Pancreas (tissue), 10 donors: ENCODE measurements around the gene EXTL1. TPM values are rescaled to one million over a fixed set of nuclear protein-coding genes. Genes with fewer than 3 reads are reported as not detected.

Experiments
- ATAC-seq, 4 donors: fragments of 200-7000 bp; cut with Tn5 transposase; one replicate each; pipeline versions ENCODE4 v1.8.0 to v1.9.1; 2020; ENCODE audit warnings: mild to moderate bottlenecking in 4 of 4, moderate library complexity in 4 of 4
- DNase-seq, 6 donors: peaks; one replicate each; pipeline ENCODE4 v3.0.0-alpha.2; 2020
- FAIRE-seq: peaks from 2 replicates; lab custom pipeline; 2012; peaks lifted over from hg19 to GRCh38; lab: Jason Lieb, UNC
- H3K27ac ChIP-seq, 4 donors: fragments of 200-600 bp; sonication (generic); 1 replicate in 3 of 4; 2 replicates in 1 of 4; pipeline versions ENCODE4 v1.5.0 to v1.8.0; 2020
- H3K27me3 ChIP-seq, 4 donors: fragments of 200-600 bp; one replicate each; pipeline ENCODE4 v1.8.0; 2021
- H3K36me3 ChIP-seq, 3 donors: fragments of 200-600 bp; sonication (generic) in 1 of 3; one replicate each; pipeline versions ENCODE4 v1.5.0 to v1.8.0; 2020 to 2021
- H3K4me1 ChIP-seq, 3 donors: fragments of 200-600 bp; one replicate each; pipeline ENCODE4 v1.8.0; 2021
- H3K4me3 ChIP-seq, 4 donors: fragments of 200-600 bp; sonication (generic) in 2 of 4; one replicate each; pipeline versions ENCODE4 v1.5.0 to v1.8.0; 2020 to 2021
- H3K9me3 ChIP-seq, 4 donors: fragments of 200-600 bp; one replicate each; pipeline ENCODE4 v1.8.0; 2021
- WGBS, 2 donors: extraction: QIAGEN DNeasy Blood & Tissue Kit; methylation state at CpG; one replicate each; pipeline ENCODE4 v1.1.7; 2013; 5-methylcytosine and 5-hydroxymethylcytosine counted together
- intact Hi-C, 3 donors: fragments of 100-400 bp; cut with DNase I; formaldehyde crosslinking; loops; one replicate each; pipeline versions ENCODE4 v1.11.1 to v1.14.2; 2022
- polyA plus RNA-seq, 2 donors: library from polyadenylated mRNA; stranded (reverse); fragments of 200-250 nt; gene quantifications; one replicate each; pipeline ENCODE4 v1.2.3, GENCODE V29; 2013
- total RNA-seq, 6 donors: library from RNA; stranded (reverse); fragmentation: NEBNext Ultra II Directional in 4 of 6; extraction: Animal tissue kit (Norgen Biotek cat#: 25700) in 4 of 6; gene quantifications; one replicate each; pipeline versions ENCODE4 v1.2.1 to v1.2.4, GENCODE V29; 2021 to 2023
- TF ChIP-seq, protein P1 (sequence below), 4 donors: fragments of 200-600 bp; sonication (generic) in 3 of 4; IDR thresholded peaks; one replicate each; pipeline versions ENCODE4 v1.5.0 to v1.8.0; 2021; ENCODE audit warnings: antibody characterized with exemption in 4 of 4
- donor health status: healthy with polysubstance abuse.
- donor health status: DM: no; HTN: no; CAD: no; lungs with moderate emphysema.
- donor health status: DM: no; HTN: no; CAD: no.
- donor health status: control.
- donor health status: control.
- donor health status: Bipolar disorder and iron deficiency.
- donor health status: DM: yes; HTN: yes; CAD: no.
- donor health status: DM: no; HTN: no; CAD: no.
- donor health status: DM: no; HTN: no; CAD: no.
- donor health status: DM: yes; HTN: yes; CAD: no.

EXTL1 gene
- total and polyA plus RNA-seq, 8 donors, result 0.04 to 0.34 (median 0.18) TPM

DNA sequence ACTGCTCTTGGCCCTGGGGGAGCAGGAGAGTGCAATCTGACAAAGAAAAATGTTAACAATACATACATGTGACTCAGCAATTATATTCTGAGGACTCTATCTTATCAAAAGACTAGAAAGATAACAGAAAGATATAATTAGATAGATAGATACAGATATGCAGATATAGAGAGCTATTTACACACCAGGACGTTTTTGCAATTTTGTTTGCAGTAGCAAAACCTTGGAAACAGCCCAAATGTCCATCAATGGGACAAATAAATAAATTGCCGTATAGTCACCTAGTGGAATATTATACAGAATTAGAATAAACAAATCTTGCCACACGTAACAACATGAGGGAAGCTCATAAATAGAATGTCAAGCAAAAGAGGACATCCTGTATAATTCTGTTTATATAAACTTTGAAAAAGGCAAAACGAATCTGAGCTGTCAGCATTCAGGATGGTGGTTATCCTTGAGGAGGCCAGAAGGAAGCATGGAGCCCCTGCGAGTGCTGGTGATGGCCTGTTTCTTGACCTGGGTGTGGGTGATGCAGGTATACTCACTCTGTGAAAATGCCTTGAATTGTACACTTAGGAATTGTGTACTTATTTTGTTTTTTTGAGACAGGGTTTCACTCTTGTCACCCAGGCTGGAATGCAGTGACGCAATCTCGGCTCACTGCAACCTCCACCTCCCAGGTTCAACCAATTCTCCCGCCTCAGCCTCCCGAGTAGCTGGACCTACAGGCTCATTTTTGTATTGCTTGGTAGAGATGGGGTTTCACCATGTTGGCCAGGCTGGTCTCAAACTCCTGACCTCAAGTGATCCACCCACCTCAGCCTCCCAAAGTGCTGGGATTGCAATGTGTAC is 58.6 kb downstream of the EXTL1 start:
- Histone ChIP-seq H3K27me3 (no peaks in the 10 kb centered on the region), H3K4me1 (peaks cover 7 to 22% (median 8%) of the 10 kb centered on the region in 3 donors), H3K4me3 (no peak overlapping the region), H3K9me3 (no peaks in the 10 kb centered on the region), H3K27ac (peak overlapping the region in 3 of 4 donors; percentile 4 to 19 (median 17)), H3K36me3 (no peaks in the 10 kb centered on the region)
- WGBS, 2 donors, result 37 to 38% methylated on average over 9 of the region's 9 CpGs
- intact Hi-C loops, result no loop called here
- TF ChIP-seq, protein P1, sequence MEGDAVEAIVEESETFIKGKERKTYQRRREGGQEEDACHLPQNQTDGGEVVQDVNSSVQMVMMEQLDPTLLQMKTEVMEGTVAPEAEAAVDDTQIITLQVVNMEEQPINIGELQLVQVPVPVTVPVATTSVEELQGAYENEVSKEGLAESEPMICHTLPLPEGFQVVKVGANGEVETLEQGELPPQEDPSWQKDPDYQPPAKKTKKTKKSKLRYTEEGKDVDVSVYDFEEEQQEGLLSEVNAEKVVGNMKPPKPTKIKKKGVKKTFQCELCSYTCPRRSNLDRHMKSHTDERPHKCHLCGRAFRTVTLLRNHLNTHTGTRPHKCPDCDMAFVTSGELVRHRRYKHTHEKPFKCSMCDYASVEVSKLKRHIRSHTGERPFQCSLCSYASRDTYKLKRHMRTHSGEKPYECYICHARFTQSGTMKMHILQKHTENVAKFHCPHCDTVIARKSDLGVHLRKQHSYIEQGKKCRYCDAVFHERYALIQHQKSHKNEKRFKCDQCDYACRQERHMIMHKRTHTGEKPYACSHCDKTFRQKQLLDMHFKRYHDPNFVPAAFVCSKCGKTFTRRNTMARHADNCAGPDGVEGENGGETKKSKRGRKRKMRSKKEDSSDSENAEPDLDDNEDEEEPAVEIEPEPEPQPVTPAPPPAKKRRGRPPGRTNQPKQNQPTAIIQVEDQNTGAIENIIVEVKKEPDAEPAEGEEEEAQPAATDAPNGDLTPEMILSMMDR (IDR thresholded peaks at IDR 0.05), result no peak
- ATAC-seq (peak; percentile 20 to 65 (median 46)), DNase-seq (no peak), FAIRE-seq (no peak)

DNA sequence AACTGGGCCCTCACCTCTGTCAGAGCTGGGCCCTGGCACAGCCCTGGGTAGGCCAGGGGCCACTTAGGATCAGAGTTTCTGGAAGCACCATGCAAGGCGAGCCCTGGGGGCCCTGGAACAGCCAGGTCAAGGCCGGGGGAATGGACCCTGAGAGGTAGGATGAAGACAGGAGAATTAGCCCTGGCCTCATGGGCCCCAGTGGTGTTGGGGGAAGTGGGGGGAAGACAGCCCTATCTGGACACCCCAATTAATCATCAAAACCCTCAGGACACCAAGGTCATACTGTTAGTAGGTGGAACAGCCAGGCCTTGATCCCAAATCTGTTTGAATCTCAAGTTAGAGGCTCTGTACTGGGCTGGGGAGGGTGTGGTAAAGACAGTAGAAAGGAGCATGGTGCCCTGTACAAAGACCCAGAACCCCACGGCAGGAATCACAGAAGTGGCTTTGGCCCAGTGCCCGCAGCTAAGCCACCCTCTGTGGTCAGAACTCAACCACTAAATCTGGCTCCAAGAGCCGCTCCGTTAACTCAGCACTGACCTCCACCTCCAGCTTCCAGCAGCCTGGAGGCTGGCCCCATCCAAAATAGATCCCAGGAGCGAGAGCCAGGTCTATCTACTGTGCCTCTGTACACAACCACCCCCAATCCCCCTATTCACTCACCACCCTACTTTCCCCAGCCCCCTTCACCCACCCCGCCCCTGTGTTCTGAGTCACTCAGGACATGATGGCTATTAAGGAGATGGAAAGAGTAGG is 59.9 kb downstream of the EXTL1 start:
- no peak overlapping the region for H3K27ac ChIP-seq
- ATAC-seq (no peak), DNase-seq (no peak), FAIRE-seq (no peak)
- no peaks in the 10 kb centered on the region for H3K36me3 ChIP-seq
- H3K4me1 ChIP-seq, result peaks cover 0 to 18% (median 7%) of the 10 kb centered on the region in 3 donors
- H3K9me3 ChIP-seq, result no peaks in the 10 kb centered on the region
- no peak overlapping the region for H3K4me3 ChIP-seq
- 81 to 84% methylated on average over 8 of the region's 8 CpGs for WGBS, 2 donors
- TF ChIP-seq, protein P1 (IDR thresholded peaks at IDR 0.05), result no peak
- intact Hi-C loops, result no loop called here
- H3K27me3 ChIP-seq, result no peaks in the 10 kb centered on the region

DNA sequence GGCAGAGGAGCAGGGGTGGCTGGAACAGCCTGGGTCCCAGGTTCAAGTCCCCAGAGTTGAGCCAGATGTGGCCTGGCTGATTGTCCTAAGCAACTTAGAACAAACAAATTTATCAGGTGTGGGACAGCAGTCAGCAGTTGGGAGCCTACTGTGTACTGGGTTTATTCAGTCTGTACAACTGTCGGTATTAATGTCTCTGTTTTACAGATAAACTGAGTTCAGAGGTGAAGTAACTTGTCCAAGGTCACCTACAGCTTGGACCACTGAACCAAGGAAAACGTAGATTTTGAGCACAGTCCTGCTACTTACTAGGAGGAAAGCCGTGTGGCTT is 60.4 kb downstream of the EXTL1 start:
- Histone ChIP-seq H3K27me3 (no peaks in the 10 kb centered on the region), H3K36me3 (no peaks in the 10 kb centered on the region), H3K9me3 (no peaks in the 10 kb centered on the region), H3K27ac (no peak overlapping the region), H3K4me1 (peaks cover 0 to 18% (median 7%) of the 10 kb centered on the region in 3 donors), H3K4me3 (no peak overlapping the region)
- ATAC-seq, result no peak
- 42 to 43% methylated on average over 3 of the region's 3 CpGs for WGBS, 2 donors
- TF ChIP-seq, protein P1 (IDR thresholded peaks at IDR 0.05), result no peak
- intact Hi-C loops, result no loop called here
- FAIRE-seq, result no peak
- no peak for DNase-seq

DNA sequence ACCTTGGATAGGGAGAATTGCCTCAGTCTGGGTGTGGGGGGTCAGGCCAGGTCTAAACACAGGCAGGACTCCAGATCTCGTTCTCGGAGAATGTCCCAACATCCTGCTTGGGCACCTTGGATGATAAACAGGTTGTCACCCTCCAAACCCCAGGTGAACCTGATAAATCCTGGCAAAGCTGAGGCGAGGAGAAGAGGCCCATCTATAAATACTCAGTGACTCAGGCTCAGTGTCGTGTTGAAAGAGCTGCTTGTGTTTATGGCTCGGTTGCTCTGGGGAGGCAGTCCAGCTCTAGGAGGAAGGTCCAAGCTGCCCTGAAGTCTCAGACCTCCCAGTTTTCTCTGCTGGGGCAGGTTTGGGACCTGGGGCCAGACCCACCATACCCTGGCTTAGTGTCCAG is 61.6 kb downstream of the EXTL1 start:
- H3K4me3 ChIP-seq, result no peak overlapping the region
- no peaks in the 10 kb centered on the region for H3K27me3 ChIP-seq
- 65 to 68% methylated on average over 5 of the region's 5 CpGs for WGBS, 2 donors
- intact Hi-C loops, result no loop called here
- FAIRE-seq, result no peak
- ATAC-seq, result peak in 1 of 4 donors; percentile 33
- DNase-seq, result no peak
- H3K27ac ChIP-seq, result no peak overlapping the region
- TF ChIP-seq, protein P1 (IDR thresholded peaks at IDR 0.05), result no peak
- peaks cover 0 to 16% (median 7%) of the 10 kb centered on the region in 3 donors for H3K4me1 ChIP-seq
- H3K36me3 ChIP-seq, result no peaks in the 10 kb centered on the region
- no peaks in the 10 kb centered on the region for H3K9me3 ChIP-seq
